ENCODE measurements around the gene ELMO1. TPM values are rescaled to one million over a fixed set of nuclear protein-coding genes. Genes with fewer than 3 reads are reported as not detected.
A peak's percentile ranks its signal among the peaks of the same experiment; 100 is the strongest.

ELMO1 gene
- total and polyA plus RNA-seq, 5 experiments from 2014 or later, result 26.9 to 120 (median 58.4) TPM

DNA sequence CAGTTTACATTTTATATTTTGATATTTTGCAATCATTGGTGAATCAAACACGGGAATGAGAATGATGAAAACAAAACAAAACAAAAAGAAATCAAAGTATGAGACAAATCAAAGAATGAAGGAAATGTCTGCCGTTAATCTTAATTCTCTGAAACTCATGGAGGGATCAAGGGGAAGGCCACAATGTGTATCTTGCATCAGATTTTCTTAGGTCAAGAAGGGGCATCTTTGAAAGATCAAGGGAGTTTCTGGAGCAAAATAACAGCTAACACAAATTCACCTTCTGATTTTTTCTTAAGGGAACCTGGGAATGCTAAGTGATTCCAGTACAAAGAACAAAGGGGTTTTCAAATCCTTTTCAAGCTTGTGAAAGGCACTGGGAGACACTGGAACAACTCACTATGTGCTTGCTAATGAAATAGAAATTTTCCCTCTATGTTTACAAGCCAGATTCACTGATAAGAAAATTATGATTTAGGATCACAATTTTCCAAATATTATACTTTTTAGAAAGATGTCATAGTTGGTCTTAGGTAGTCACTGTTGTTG lies 402.1 kb downstream of the ELMO1 start:
- DNase-seq (no peak), ATAC-seq (no peak)
- Mint-ChIP-seq H3K4me1 (peaks cover 14 to 42% (median 19%) of the 10 kb centered on the region in 4 donors), H3K4me3 (no peak overlapping the region), H3K36me3 (peaks cover 3 to 21% (median 18%) of the 10 kb centered on the region in 3 donors), H3K27ac (peak overlapping the region in 1 of 10 donors; percentile 26), H3K9me3 (peaks cover 0 to 2% (median 0%) of the 10 kb centered on the region in 9 donors), H3K27me3 (no peaks in the 10 kb centered on the region)
- POLR2A ChIA-PET, result no interaction called here

DNA sequence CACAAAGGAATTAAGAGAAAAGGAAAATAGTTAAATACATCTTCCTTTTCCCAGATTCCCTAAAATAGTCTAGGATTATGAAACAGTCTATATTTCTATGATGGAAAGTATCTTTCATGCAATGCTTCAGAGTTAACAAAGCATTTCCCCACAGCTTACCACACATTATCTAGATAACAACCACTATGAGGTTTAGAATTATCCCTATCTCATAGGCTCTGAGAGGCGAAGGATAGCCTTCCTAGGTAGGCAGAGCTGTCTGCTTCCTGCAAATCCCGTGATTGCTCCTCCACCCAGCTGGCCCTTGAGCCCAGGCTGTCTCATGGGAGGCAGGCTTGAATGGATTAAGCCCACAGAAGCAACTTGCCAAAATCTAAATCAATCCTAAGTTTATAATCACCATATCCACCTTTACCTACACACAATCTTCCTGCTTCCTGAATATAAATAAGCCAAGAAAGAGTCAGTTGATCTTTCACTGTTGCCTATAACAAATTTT lies 402.9 kb downstream of the ELMO1 start:
- Mint-ChIP-seq H3K4me1 (peaks cover 14 to 36% (median 17%) of the 10 kb centered on the region in 4 donors), H3K27me3 (no peaks in the 10 kb centered on the region), H3K27ac (peak overlapping the region in 2 of 10 donors; percentile 26 to 62), H3K36me3 (peaks cover 10 to 26% (median 25%) of the 10 kb centered on the region in 3 donors), H3K9me3 (peaks cover 0 to 7% (median 2%) of the 10 kb centered on the region in 9 donors), H3K4me3 (no peak overlapping the region)
- no peak for ATAC-seq
- no peak for DNase-seq
- POLR2A ChIA-PET, result no interaction called here

DNA sequence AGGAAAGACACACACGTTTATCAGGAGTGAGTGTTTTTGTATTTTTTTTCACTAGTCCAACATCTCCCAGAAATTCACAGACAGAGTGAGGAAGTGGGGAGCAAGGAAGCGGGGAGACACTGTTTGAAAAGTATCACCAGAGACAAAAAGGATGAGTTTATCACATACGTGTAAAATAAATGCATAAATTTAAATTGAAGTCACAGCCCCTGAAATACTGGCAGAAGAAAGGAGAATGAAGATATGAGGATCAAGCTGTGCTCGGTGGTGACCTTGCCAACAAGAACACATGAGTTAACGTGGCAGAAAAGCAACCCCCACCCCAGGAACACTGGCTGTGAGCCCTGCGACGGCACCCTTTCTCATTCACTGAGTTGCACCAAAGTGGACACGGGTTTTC lies 407.2 kb downstream of the ELMO1 start:
- POLR2A ChIA-PET, result no interaction called here
- Mint-ChIP-seq H3K4me3 (no peak overlapping the region), H3K36me3 (peaks cover 34 to 48% (median 45%) of the 10 kb centered on the region in 3 donors), H3K27ac (no peak overlapping the region), H3K27me3 (no peaks in the 10 kb centered on the region), H3K9me3 (peaks cover 0 to 26% (median 14%) of the 10 kb centered on the region in 9 donors), H3K4me1 (peaks cover 8 to 24% (median 11%) of the 10 kb centered on the region in 4 donors)
- DNase-seq (no peak), ATAC-seq (no peak)

DNA sequence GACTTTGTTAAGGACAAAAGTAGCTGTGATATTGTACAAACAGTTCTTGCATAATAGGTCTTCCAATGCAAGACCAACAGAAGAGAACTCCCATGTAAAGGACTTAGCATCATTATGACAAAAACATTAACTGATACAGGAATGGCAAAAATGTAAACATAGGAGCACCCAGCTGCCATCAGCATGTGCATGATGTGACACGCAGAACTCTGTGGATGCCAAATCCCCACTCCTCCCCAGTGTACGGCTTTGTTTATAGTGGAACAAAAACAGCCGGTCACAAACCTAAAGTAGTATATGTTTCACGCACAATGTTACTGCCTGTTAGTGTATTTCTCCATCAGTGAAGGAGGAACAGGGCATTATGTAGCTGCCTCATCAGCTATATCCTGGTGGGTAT lies 408.3 kb downstream of the ELMO1 start:
- POLR2A ChIA-PET, result no interaction called here
- H3K27me3 Mint-ChIP-seq, result no peaks in the 10 kb centered on the region
- peaks cover under 1 to 18% (median 6%) of the 10 kb centered on the region in 4 donors for H3K4me1 Mint-ChIP-seq
- peaks cover 0 to 26% (median 14%) of the 10 kb centered on the region in 9 donors for H3K9me3 Mint-ChIP-seq
- no peak for ATAC-seq
- DNase-seq, result no peak
- H3K4me3 Mint-ChIP-seq, result no peak overlapping the region
- H3K36me3 Mint-ChIP-seq, result peaks cover 34 to 51% (median 45%) of the 10 kb centered on the region in 3 donors
- H3K27ac Mint-ChIP-seq, result peak overlapping the region in 1 of 10 donors; percentile 16

DNA sequence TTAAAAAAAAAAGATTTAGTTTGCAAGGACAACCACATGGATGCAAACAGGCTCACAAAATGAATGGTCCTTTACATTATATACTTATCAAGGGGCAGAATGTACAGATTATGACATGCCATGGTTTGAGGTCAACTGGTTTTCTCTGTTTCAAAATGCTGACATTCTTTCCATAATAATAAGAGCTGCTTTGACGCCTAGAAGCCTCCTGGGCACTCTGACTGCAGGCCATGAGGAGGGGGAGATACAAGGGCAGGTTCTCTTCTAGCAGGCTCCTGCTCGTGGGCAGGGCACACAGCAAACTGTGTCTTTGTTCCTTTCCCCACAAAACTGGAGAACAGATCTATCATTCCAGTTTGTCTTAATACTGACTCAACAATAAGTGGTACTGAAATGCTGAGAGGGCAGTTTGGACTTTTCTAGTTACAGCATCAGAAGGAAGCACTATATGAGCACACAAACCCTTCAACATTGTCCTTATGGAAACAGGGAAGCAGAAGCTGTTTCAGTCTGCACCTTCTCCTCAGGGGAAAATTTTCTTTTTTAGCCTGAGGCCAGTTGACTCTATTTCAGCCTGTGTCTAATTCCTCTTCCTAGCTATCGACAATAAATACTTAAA lies 409.4 kb downstream of the ELMO1 start:
- Mint-ChIP-seq H3K9me3 (peaks cover 0 to 26% (median 14%) of the 10 kb centered on the region in 9 donors), H3K4me3 (no peak overlapping the region), H3K27ac (no peak overlapping the region), H3K36me3 (peaks cover 34 to 51% (median 45%) of the 10 kb centered on the region in 3 donors), H3K4me1 (peaks cover 0 to 18% (median 3%) of the 10 kb centered on the region in 4 donors), H3K27me3 (no peaks in the 10 kb centered on the region)
- no peak for DNase-seq
- POLR2A ChIA-PET, result no interaction called here
- ATAC-seq, result no peak

DNA sequence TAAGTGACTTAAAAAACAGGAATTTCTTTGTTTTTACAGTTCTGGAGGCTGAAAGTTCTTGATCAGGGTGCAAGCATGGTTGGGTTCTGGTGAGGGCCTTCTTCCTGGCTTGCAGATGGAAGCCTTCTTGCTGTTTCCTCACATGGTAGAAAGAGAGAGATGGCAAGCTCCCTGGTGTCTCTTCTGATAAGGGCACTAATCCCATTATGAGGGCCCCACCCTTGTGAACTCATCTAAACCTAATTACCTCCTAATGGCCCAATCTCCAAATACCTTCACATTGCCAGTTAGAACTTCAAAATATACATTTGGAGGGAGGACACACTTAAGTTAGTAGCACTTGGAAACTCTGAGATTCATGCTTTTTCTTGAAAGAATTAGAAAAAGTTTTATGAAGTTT lies 410.0 kb downstream of the ELMO1 start:
- ATAC-seq, result no peak
- no peaks in the 10 kb centered on the region for H3K27me3 Mint-ChIP-seq
- H3K4me1 Mint-ChIP-seq, result peaks cover 0 to 19% (median 4%) of the 10 kb centered on the region in 4 donors
- no peak for DNase-seq
- no peak overlapping the region for H3K4me3 Mint-ChIP-seq
- no peak overlapping the region for H3K27ac Mint-ChIP-seq
- peaks cover 33 to 50% (median 46%) of the 10 kb centered on the region in 3 donors for H3K36me3 Mint-ChIP-seq
- peaks cover 0 to 26% (median 14%) of the 10 kb centered on the region in 9 donors for H3K9me3 Mint-ChIP-seq
- POLR2A ChIA-PET, result no interaction called here

DNA sequence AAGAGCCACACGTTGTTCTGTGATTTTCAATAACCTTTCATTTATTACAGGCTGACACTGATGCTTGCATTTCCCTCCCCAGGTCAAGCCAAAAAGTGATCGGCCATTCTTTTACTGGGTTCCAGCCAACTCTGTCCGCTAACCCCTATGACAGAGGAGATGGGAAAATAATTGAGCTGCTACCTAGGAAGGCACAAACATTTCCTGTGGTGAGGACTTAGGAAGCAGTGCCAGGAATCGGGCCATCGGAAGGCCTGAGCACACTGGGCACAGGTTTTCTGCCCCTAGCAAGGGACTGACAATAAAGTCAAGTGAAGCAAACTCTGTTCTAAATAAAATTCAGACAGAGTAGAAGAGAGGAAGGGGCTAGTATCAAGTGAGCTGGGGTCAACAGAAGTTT lies 411.4 kb downstream of the ELMO1 start:
- Mint-ChIP-seq H3K27ac (peak overlapping the region in 1 of 10 donors; percentile 21), H3K36me3 (peaks cover 35 to 53% (median 50%) of the 10 kb centered on the region in 3 donors), H3K4me3 (no peak overlapping the region), H3K9me3 (peaks cover 0 to 26% (median 14%) of the 10 kb centered on the region in 9 donors), H3K27me3 (no peaks in the 10 kb centered on the region), H3K4me1 (peaks cover 8 to 20% (median 11%) of the 10 kb centered on the region in 4 donors)
- ATAC-seq, result no peak
- POLR2A ChIA-PET, result no interaction called here
- no peak for DNase-seq

DNA sequence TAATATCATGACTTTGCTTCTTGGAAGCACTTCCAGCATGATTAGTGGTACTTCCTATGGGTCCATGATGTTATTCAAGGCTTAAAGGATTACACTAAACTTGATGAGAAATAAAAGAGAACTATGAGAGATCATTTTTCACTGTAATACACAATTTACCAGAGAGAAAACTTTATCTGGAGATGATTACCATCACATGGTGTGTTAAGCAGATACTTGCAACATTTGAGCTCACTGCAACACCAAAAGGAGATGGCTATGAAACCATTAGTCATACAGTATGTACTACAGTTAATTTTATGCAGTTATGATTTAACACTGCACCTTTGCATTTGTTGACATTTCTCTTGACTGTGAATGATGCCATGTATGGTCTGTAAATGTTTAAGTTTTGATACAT lies 413.0 kb downstream of the ELMO1 start:
- DNase-seq (no peak), ATAC-seq (no peak)
- H3K9me3 Mint-ChIP-seq, result peaks cover 0 to 19% (median 12%) of the 10 kb centered on the region in 9 donors
- POLR2A ChIA-PET, result no interaction called here
- H3K4me1 Mint-ChIP-seq, result peaks cover 14 to 36% (median 26%) of the 10 kb centered on the region in 4 donors
- H3K36me3 Mint-ChIP-seq, result peaks cover 29 to 45% (median 37%) of the 10 kb centered on the region in 3 donors
- no peaks in the 10 kb centered on the region for H3K27me3 Mint-ChIP-seq
- H3K4me3 Mint-ChIP-seq, result no peak overlapping the region
- no peak overlapping the region for H3K27ac Mint-ChIP-seq

DNA sequence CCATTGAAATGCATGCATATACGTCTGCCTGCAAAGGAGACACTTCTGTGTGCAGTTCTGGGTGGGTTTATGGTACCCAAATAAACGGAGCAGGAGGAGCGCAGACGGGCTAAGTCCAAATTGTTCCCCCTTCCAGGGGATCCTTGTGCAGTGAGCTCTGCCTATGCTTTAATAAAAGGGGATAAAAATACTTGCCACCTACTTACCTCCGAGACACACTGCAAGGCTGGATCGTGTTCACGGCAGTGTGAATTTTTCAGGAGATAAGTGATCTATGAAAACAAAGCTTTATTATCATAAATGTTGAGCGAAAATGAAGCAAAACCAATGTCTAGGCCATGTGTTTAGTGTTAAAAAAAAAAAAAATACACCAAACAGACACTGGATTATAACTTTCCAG lies 415.5 kb downstream of the ELMO1 start:
- POLR2A ChIA-PET, result interaction anchor here (0.7 kb wide), 1 partner anchor 1827 kb away, joined by 3 read pairs; no protein-coding TSS in a partner anchor
- Mint-ChIP-seq H3K9me3 (peaks cover 0 to 4% (median 0%) of the 10 kb centered on the region in 9 donors), H3K27ac (no peak overlapping the region), H3K27me3 (no peaks in the 10 kb centered on the region), H3K36me3 (peaks cover 12 to 30% (median 17%) of the 10 kb centered on the region in 3 donors), H3K4me1 (peaks cover 23 to 55% (median 45%) of the 10 kb centered on the region in 4 donors), H3K4me3 (no peak overlapping the region)
- ATAC-seq (no peak), DNase-seq (no peak)

DNA sequence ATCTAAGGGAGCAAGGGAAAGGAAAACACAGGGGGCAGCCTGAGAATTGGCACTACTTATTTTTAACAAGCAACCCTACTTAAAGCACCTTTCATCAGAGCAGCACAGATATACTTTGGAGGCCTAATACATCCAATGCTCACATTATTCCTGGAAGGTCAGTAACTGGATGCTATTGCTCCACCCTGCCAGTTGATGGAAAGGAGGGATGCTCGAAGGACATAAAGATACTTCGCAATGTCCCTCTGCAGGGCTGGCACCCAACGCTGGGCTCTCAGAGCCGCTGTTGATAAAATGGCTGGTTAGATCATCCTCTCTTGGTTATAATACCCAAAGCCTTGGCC lies 416.4 kb downstream of the ELMO1 start:
- H3K27ac Mint-ChIP-seq, result peak overlapping the region in 3 of 10 donors; percentile 11 to 66 (median 63)
- no peaks in the 10 kb centered on the region for H3K27me3 Mint-ChIP-seq
- peaks cover 22 to 56% (median 45%) of the 10 kb centered on the region in 4 donors for H3K4me1 Mint-ChIP-seq
- H3K9me3 Mint-ChIP-seq, result peaks cover 0 to 3% (median 0%) of the 10 kb centered on the region in 9 donors
- H3K36me3 Mint-ChIP-seq, result peaks cover 11 to 28% (median 15%) of the 10 kb centered on the region in 3 donors
- DNase-seq (no peak), ATAC-seq (no peak)
- no peak overlapping the region for H3K4me3 Mint-ChIP-seq
- POLR2A ChIA-PET, result no interaction called here

DNA sequence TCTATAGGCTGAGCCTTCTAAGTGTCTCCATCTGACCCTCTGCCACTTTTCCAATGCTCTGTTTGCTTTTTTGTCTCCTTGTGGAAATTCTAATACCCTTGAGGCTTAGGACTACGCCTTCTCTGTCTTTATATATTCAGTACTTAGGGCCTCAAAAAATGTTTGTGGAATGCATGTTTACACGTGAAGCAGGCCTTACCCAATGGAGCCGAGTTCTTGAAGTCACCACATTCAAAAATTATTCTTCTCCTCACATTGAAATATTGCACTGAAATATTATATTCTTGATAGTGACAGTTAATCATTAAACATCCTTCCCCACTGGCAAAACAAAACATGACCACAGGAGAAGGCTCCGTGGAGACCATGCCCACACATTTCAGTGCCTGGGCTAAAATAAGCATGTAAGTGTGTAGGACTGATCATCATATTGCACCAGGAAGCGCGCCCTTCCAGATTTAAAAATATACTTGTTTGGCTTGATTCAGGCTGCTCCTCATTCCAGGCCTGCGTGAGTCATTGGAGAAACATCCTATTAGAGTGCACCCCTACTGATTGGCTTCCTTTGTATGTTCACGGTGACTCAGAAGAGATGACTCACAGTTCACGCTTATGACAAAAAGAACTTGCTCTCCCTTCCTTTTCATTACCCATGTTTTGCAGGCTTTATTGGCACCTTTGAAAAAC lies 416.9 kb downstream of the ELMO1 start:
- H3K9me3 Mint-ChIP-seq, result peaks cover 0 to 3% (median 0%) of the 10 kb centered on the region in 9 donors
- H3K27ac Mint-ChIP-seq, result peak overlapping the region in 4 of 10 donors; percentile 11 to 66 (median 49)
- peaks cover 11 to 28% (median 21%) of the 10 kb centered on the region in 3 donors for H3K36me3 Mint-ChIP-seq
- no peak for DNase-seq
- no peak overlapping the region for H3K4me3 Mint-ChIP-seq
- H3K27me3 Mint-ChIP-seq, result no peaks in the 10 kb centered on the region
- ATAC-seq, result no peak
- peaks cover 25 to 61% (median 46%) of the 10 kb centered on the region in 4 donors for H3K4me1 Mint-ChIP-seq
- POLR2A ChIA-PET, result interaction anchor here (0.6 kb wide), 1 partner anchor 323 kb away, joined by 3 read pairs; no protein-coding TSS in a partner anchor

DNA sequence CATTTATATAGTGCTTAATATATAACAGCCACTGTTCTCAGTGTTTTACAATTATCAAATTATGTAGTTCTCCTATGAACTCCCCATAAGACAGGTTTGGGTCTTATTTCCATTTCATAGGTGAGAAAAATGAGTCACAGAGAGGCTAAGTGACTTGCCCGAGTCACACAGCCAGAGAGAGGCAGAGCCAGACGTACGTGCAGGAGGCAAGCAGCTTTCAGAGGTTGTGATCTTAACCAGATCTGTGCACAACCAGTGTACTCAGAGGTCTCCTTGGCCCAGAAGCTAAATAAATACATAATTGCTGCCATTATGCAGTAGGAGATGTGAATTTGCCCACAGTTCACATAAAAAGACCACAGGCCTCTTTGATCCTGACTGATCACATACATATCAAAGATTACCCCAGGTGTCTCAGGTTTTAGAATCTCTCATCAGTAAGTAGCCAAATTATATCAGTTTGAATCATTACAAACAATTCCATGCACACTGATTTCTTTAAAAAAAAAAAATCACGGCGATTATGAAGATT lies 419.7 kb downstream of the ELMO1 start:
- Mint-ChIP-seq H3K27me3 (no peaks in the 10 kb centered on the region), H3K4me3 (no peak overlapping the region), H3K27ac (peak overlapping the region in 5 of 10 donors; percentile 31 to 44 (median 35)), H3K4me1 (peaks cover 25 to 54% (median 47%) of the 10 kb centered on the region in 4 donors), H3K9me3 (peaks cover 0 to 3% (median 0%) of the 10 kb centered on the region in 9 donors), H3K36me3 (peaks cover 21 to 38% (median 34%) of the 10 kb centered on the region in 3 donors)
- ATAC-seq (peak; percentile 35 to 52), DNase-seq (peak in 2 of 10 donors; percentile 11 to 31)
- POLR2A ChIA-PET, result no interaction called here

Data from naive thymus-derived CD8-positive, alpha-beta T cell (primary cell).